GM12801 (cell line): Measurements from ENCODE around the gene LOXL4.

Experiments used
- TF ChIP-seq, protein P1 (sequence below): IDR thresholded peaks from one replicate; pipeline ENCODE4 v1.5.1; 2011; ENCODE audit warnings: control low read depth; ENCODE audit not compliant: insufficient read length; ENCODE audit errors: extremely low read depth

LOXL4 gene

DNA sequence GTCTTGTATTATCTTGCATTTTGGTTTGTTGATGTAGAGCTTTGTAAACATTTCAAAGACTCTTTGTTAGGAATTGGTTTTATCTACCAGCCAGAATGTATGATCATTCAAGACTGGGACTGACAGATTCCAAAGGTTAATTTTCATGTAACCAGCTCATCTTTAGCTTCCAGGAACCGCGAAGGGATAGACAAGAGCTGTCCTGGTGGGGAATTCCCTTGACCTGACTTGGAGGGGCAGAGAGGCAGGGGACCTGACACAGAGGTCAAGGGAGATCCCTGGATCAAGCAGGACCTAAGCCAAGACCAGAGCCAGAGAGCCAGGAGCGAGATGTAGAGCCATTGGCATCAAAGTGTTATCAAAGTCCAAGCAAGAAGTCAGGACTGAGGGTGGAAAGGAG lies 6.6 kb upstream of the LOXL4 start:
- TF ChIP-seq, protein P1, sequence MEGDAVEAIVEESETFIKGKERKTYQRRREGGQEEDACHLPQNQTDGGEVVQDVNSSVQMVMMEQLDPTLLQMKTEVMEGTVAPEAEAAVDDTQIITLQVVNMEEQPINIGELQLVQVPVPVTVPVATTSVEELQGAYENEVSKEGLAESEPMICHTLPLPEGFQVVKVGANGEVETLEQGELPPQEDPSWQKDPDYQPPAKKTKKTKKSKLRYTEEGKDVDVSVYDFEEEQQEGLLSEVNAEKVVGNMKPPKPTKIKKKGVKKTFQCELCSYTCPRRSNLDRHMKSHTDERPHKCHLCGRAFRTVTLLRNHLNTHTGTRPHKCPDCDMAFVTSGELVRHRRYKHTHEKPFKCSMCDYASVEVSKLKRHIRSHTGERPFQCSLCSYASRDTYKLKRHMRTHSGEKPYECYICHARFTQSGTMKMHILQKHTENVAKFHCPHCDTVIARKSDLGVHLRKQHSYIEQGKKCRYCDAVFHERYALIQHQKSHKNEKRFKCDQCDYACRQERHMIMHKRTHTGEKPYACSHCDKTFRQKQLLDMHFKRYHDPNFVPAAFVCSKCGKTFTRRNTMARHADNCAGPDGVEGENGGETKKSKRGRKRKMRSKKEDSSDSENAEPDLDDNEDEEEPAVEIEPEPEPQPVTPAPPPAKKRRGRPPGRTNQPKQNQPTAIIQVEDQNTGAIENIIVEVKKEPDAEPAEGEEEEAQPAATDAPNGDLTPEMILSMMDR, result no peak

DNA sequence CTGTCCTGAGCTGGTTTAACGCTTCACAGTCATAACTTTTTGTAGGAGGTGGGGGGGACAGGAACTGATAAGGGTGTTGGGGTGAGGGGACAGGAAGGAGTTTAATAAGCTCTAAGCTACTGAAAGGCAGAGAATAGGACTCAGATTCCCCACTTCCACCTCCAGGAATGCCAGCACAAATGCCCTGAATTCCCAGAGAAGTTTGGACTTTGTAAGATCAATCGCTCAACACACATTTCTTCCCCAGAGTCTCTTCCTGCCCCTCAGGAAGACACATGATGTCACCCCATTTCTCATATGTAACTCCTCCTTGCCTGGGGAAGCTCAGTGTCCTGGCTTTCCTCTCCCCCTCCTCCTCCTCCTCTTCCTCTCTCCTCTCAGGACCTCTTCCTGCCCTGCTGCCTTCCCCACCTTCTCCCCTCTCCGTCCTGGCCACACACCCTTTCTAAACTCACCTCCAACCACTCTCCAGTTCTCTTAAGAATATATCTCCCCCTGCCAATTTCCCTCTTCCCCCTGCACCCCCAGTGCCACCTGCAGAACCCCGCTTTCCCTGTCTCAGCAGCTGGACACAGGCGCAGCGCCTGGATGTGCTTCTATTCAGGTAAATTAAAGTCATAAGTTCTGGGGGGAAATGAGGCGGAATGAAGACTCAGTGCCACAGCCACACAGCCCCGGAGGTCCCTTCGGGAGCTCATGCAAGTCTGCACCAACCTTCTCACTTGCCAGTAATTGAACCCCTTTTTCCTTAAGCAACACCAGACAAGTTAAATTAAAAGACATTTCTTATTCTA lies 5.3 kb upstream of the LOXL4 start:
- TF ChIP-seq, protein P1, result no peak

DNA sequence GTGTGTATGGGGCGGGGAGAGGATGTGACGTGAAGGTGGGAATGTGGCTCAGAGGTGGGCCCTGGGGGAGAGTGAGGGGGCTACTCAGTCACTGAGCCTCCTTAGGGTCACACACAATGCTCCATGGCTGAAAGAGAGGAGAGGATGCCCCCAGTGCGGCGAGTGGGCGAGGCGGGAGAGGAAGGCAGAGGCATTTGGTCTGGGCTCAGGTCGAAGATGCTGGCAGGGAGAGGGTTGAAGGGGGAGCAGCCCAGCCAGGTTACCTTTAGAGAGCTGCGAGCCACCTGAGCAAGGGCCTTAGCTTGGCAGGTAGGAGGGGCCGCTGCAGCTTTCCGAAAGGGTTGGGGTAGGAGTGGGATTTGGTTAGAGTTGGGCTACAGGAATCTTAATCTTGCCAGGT lies 4.7 kb upstream of the LOXL4 start:
- TF ChIP-seq, protein P1, result no peak

DNA sequence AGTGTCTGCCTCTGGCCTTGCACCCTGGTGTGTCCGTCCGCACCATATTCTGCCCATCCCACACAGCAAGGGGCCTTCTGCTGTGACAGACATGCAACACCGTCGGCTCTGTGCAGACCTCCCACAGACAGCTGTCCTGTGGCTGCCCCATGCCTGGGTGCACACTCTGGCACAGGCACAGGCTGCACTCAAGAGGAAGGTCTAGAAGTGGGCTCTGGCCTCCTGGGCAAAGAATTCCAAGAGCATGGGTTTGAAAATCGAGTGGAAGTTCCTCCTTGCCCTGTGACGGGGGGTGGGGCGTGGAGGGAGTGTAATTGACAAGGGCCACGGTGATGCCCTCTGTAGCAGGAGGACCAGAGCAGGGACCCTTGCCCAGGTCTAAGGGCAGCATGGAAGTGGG lies 4.3 kb upstream of the LOXL4 start:
- TF ChIP-seq, protein P1, result no peak

DNA sequence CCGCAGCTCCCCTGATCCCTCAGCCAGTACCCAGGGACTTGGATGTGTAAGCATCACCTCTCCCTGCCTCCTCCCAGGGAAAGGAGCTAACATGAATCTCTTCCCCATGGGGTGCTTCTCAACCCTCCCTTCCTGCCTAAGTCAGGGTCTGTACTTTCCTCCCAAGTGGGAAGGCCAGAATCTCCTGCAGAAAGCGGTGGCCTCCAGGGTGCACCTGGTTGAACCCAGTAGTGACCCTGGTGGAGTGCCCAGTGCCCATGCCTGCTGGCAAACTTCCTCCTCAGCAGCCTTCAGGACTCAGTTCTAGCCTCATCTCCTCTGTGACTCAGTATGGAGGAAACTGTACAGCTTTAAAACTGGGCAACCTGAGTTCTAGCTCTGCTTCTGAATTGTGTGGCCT lies 2.8 kb upstream of the LOXL4 start:
- TF ChIP-seq, protein P1, result no peak

DNA sequence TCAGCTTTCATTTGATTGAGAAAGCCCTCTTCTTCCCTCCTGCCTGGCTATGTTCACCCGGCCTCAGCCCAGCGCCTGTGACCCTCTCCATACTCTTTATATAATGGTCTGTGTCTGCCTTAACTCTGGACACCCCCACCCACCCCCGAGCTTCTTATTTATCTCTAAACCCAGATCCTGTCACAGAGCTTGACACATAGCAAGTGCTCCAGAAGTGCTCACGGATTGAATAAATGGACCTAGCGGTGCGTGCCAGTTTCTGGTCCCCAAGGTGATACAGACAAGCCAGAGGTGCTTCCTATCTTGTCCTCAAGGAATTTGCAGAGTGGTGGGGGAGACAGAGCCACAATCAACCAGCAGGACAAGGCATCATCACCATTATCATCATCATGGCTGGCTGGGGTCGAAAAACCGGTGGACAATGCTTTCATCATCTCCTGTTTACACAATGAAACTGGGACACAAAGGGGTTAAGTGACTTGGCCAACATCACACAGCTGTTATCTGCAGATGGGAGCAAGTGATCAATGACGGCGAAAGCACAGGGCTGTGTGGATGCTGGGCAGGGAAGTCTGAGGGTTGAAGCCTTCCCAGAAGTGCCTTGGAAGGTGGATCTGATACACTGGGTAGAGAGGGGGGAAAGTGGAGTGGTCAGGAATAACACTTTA lies 2.2 kb upstream of the LOXL4 start:
- TF ChIP-seq, protein P1, result no peak

DNA sequence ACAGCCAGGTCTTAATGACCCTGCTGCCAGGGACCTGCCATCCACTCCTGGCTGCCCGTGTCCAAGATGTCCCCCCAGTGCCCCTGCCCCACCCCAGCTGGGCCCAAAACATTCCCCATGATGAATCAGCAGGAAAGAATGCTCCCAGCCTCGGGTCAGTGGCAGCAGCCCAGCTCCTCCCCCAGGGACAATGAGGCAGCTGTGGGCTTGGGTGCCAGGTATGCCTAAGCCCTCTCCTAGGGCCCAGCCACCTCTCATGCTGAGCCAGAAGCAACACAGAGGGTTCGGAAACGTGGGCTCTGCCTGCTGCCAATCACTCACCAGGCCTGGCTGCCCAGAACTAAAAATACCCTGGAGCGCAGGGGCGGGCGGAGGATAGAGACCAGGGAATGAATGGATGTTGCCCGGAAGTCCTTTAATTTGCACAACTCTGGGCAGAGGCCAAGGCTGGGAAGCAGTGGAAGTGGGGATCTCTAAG lies 1.5 kb upstream of the LOXL4 start:
- TF ChIP-seq, protein P1, result no peak
